A375 (cell line): Measurements from ENCODE around the gene PLA2R1. TPM values are rescaled to one million over a fixed set of nuclear protein-coding genes. Genes with fewer than 3 reads are reported as not detected.

Source experiments
- total RNA-seq: library from RNA; depleted of rRNA; stranded (reverse); fragments of >200 nt; shearing (Covaris generic); gene quantifications from 2 replicates; pipeline ENCODE4 v1.2.3, GENCODE V29; 2014; rRNA removed

Gene PLA2R1
- 0.79 and 0.88 TPM in 2 replicates for total RNA-seq

DNA sequence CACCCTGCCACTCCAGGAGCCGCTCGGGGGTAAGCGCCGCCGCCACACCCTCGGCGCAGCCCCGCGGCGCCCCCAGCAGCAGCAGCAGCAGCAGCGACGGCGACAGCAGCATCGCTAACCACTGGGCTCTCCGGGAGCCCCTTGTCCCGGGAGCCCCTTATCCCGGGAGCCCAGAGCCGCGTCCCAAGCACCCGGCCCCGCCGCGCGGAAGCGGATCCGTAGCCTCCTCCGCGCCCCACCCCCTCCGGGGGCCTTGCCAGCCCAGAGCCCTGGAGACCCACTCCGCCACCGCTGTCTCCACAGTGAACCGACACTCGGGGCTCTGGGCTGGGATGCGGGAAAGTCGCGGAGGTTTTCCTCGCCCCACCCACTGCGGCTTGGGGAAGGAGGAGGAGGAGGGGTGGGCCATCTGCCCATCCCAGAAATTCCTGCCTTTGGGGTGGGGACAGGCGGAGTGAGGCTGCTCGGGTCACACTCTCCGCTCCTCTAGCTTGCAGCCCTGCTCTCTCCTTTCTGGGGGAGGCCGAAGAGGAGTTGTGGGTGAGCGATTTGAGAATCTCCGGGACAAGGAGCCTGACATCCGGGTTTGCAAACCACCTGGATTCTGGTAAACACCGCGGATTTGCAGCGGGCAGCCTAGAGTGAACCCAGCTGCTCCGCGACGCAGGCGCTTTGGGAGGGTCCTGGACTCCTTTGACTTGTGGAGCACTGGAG, at the start of gene PLA2R1:
Gene PLA2R1, minus strand, starts transcription at position 324 of the 714 bp plus-strand sequence. Its CDS starts 212 bp downstream, at position 112.

DNA sequence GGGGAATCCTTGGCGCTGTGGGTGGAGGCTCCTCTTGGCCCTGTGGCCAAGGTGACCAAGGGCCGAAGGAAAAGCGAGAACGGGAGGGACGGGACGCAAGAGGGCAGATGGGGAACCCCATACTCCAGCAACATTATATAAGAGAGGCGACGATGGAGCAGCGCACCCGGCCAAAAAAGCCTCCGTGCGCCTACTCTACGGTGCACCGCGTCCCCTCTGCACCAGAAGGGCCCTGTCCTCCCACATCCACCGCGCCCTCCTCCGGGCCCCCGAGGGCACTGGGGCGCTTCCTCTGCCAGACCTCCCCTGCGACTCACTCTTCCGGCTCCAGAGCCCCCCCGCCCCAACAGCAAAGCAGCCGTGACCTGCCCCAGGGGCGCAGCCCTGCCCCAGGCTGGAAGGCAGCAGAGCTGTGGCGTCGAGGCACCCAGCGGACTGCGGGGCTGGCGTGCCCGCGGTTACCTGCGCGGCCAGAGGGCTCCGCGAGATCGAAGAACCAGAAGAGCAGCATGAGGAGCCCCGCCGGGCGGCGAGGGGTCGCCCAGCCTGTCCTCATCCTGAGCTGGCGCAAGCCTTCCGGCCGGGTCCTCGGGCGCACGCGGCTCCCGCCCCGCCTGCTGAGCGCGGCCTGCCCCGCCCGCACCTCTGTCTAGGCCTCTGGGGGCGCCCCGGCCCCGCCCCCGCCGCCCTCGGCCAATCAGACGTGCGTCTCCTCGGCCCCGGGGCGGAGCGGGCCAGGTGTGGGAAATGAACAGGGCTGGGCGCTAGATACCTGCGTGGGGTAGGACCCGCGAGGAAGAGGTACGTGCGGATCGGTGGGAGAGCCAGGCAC, 158.1 kb downstream of the PLA2R1 start, which contains the start of gene LY75:
Gene LY75, minus strand, starts transcription at position 630 of the 832 bp plus-strand sequence.

Other genes starting within 250 kb of the PLA2R1 start
- 0.08 TPM in 1 of 2 replicates, not detected in the other for gene LY75, start 157.9 kb downstream of the PLA2R1 start, total RNA-seq
- 0.11 TPM in 1 of 2 replicates, not detected in the other for gene ITGB6, start 137.7 kb upstream of the PLA2R1 start, total RNA-seq